GM21515 (cell line): Measurements from ENCODE around the gene COL6A2.
"Not testable (repeated sequence)": the region's sequence is repeated elsewhere in the genome, so short reads cannot be mapped to it uniquely, and the experiment has no call there.

Experiments used
- ATAC-seq: cut with Tn5 transposase; IDR thresholded peaks from one replicate; pipeline ENCODE4 v1.9.1; 2021; ENCODE audit not compliant: unreplicated experiment

The COL6A2 gene

DNA sequence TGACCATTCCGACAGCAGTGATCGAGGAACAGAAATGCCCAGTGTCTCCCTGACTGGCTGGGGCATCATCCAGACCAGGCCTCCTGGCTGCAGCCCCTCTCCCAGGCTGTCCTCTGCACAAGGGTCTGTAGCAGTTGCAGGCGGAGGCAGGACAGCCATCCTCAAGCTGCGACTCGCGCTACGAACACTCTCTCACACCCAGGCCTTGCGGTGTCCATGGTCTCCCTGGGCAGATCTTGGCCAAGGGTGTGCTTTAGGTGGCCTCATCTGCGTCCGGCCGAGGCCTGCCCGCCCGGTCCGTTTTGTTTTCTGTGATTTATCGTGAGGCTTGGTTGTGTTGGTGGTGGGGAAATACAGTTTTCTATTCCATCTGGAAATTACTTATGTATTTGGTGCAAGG is 41.8 kb downstream of the COL6A2 start:
- ATAC-seq, result no peak

DNA sequence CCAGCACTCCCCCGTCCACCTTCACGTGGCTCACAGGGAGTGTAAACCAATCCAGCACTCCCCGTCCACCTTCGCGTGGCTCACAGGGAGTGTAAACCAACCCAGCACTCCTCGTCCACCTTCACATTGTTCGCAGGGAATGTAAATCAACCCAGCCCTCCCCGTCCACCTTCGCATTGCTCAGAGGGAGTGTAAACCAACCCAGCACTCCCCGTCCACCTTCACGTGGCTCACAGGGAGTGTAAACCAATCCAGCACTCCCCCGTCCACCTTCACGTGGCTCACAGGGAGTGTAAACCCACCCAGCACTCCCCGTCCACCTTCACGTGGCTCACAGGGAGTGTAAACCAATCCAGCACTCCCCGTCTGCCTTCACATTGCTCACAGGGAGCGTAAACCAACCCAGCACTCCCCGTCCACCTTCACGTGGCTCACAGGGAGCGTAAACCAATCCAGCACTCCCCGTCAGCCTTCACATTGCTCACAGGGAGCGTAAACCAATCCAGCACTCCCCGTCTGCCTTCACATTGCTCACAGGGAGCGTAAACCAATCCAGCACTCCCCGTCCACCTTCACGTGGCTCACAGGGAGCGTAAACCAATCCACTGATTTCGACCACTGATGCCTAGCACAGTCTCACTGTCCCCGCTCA is 42.6 kb downstream of the COL6A2 start:
- ATAC-seq, result not testable (repeated sequence)

DNA sequence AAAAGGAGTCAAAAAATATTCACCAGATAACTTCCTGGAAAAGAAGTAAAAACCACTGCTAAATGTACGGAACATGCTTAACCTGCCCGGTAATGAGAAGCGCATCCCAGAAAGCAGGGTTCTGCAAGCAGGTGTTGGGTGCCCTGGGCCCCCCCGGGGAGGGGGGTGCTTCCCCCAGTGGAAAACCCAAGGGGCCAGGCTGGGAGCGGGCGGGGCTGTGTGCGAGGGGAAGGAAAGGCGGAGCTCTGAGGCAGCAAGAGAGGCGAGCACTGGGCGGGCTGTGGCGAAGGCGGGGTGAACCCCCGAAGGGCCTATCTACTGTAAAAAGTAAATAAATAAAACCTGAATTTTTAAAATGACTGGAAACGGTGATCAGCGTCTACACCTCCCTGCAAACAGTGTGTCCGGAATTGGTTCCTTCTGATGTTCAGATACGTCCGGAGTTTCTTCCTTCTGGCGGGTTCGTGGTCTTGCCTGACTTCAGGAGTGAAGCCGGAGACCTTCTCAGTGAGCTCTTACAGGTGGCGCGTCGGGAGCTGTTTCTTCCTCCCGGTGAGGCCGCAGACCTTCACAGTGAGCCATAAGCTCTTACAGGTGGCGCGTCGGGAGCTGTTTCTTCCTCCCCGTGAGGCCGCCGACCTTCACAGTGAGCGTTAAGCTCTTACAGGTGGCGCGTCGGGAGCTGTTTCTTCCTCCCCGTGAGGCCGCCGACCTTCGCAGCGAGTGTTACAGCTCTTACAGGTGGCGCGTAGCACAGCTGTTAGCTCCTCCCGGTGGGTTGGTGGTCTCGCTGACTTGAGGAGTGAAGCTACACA is 44.1 kb downstream of the COL6A2 start:
- ATAC-seq, result no peak

DNA sequence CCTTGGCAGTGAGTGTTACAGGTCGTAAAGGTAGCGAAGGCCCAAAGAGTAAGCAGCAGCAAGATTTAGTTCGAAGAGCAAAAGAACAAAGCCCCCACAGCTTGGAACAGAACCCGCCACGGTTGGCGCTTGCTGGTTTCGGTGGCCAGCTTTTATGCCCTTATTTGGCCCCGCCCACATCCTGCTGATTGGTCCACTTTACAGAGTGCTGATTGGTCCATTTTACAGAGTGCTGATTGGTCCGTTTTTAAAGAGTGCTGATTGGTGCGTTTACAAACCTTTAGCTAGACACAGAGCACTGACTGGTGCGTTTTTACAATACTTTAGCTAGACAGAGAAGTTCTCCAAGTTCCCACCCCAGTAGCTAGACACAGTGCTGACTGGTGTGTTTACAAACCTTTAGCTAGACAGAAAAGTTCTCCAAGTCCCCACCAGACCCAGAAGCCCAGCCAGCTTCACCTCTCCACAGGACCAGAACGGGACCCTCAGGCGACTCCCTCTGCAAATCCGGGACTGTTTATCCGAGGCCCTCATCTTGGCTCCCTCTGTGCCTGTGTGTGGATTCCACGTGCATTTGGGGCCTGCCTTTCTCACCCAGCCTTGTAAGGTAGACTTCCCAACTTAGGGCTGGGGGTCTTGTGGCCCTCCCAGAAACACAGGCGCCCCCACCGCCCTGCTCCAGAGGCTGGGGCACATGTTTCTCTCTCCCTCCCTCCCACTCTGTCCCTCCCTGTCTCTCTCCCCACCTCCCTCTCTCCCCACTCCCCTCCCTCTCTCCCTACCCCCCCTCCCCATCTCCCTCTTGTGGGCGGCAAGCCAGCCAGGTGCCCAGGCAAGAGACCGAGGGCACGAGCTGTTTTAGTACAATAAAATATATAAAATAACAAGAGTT is 44.9 kb downstream of the COL6A2 start:
- no peak for ATAC-seq

DNA sequence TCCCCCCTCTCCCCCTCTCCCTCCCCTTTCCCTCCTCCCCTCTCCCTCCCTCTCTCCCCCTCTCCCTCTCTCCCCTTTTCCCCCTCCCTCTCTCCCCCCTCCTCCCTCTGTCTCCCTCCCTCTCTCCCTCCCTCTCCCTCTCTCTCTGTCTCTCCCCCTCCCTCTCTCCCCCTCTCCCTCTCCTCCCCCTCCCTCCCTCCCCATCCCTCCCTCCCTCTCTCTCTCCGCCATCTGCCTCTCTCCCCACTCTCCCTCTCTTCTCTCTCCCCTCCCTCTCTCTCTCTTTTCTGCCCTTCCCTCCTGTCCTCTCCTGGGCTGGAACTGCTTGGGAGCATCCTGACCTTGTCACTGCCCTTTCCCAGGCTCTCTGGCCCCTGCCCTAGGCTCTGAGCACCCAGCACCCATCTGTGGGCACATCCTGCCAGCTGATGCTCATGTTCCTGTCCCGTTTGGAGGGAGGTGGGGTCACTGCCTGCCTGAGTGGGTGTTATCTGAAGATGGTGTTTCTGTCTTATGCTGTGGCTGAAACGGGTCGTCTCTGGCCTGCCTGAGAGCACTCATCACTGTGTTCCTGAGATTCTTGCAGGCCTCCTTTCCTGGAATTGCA is 46.7 kb downstream of the COL6A2 start:
- ATAC-seq, result no peak

DNA sequence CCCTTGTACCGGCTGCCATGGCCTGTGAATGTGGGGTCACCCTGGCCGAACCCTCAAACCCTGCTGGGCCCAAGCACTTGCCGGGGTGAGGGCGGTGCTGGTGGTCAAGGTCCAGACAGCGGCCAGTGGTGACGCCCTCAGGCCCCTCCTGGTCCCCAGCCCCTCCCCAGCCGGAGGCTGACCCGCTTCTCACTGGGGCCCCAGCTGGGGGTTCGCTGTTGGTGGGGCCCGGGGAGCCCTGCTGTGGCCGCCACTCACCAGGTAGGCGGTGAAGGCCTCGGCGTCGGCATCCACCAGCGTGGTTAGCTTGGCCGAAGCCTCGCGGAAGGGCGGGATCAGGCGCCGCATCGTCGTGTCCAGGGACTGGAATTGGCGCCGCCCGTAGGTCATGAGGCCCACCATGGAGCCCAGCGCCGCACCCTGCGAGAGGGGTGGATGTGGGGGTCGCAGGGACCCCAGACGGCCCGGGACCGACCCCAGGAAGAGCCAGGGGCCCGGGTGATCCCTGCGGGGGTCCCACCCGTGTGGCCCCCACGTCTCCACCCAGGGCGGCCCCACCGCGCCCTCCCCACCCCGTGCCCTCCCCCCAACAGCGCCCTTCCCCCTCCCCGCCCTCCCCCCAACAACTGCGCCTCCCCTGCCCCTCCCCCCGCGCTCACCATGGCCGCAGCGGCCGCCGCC is 47.4 kb downstream of the COL6A2 start:
- ATAC-seq, result no peak

DNA sequence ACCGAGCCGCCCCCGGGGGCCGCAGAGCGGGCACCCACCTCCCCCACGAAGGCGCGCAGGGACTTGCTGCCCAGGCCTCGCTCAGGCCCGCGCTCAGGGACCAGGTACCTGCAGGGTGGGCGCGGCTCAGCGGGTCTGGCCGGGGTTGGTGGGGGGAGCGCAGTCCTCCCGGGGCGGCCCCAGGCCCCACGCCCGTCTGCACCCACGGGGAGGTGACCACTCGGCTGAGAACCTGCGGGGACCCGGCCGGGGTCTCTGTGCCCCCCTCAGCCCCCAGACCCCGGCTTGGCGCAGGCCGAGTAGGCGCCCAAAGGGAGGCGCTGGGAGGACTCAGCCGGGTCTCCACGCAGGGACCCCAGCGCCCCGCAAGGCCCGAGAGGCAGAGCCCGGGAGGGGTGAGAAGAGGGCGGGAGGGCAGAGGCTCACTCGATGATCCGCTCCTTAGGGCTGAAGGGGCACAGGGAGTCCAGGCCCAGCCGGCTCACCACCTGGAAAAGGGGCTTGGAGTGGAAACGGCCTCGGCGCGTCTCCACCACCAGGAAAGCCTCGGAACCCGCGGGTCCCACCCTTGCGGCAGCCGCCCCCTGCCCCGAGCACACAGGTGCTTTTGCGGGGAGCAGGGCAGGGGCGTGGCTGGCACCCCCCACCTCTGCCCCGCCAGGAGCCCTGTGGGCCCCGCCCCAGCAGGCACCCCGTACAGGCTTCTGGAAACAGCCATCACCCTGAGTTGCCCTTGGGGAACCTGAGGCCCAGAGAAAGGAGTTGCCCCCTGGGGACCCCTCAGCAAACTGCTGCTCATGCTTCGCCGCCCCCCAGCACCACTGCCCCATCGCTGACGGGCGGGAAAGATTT is 48.2 kb downstream of the COL6A2 start:
- ATAC-seq, result no peak

DNA sequence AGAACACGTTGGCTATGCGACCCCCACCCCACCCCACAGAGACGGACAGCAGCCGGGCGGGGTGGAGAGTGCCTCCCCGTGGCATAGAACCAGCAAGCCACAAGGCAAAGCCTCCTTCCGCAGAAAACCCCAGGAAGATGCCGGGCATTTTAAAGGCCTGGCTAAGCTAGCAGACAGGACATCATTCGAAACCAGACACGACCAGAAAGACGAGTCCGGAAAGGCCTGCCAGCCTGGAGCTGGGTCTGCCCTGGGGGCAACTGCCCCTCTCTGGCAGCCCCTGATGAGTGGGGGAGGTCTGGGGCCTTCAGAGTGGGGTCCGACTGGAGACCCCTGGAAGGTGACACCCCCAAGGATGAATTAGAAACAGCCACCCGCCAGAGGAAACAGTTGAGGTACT is 48.9 kb downstream of the COL6A2 start:
- ATAC-seq, result no peak

DNA sequence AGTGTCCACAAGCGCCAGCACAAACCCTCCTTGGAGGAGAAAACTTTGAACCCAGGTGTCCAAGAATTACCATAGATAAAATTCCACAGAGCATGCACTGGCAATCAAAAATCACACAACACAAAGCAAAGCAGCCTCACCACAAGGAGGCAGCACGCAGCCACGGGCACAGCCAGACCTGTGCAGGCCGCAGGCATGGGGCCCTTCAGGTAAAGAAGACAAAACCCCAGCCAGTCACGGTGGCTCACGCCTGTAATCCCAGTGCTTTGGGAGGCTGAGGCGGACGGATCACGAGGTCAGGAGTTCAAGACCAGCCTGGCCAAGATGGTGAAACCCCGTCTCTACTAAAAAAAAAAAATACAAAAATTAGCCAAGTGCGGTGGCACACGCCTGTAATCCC is 49.5 kb downstream of the COL6A2 start:
- not testable (repeated sequence) for ATAC-seq

DNA sequence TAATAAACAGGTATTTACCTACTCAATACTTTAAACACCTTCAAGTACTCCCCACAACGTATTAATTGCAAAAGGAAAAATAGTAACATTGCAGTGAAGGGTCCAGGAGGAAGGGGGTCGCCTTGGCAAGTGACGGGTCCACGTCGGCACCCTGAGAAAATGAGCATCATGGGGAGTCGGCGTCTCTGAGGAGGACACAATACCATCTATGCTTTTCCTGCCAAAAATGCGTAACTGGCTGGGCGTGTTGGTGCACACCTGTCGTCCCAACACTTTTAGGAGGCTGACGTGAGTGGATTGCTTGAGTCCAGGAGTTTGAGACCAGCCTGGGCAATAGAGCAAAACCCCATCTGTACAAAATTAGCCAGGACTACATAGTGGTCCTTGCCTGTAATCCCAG is 50.2 kb downstream of the COL6A2 start:
- ATAC-seq, result no peak

DNA sequence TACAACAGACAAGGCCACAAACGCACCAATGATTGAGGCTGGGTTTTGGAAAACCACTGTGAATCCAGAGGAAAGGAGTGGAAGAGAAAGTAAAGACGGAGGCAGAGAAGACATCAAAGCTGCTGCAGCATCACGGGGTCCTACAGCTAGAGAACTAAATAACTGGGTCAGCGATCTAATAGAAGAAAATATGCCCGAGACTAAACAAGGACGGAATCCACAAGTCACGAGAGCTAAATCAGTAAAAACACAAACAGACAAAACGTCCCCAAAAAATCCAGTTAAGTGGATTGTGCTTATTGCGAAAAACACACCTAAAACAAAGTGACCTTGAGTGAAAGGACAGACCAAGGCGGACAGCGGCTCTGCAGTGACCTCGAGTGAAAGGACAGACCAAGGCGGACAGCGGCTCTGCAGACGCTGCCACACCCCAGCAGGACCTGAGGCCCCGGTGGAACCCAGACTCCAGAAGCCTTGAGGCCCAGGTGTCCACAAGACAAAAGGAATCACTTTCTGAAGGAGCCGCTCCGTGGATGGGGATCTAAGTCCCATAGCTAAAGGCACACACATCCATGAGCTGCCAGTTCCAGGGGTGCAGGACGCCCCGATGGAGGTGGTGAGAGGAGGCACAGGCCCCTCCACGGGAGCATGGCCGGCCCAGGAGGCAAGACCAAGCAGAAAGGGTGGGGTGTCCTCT is 51.4 kb downstream of the COL6A2 start:
- ATAC-seq, result no peak

DNA sequence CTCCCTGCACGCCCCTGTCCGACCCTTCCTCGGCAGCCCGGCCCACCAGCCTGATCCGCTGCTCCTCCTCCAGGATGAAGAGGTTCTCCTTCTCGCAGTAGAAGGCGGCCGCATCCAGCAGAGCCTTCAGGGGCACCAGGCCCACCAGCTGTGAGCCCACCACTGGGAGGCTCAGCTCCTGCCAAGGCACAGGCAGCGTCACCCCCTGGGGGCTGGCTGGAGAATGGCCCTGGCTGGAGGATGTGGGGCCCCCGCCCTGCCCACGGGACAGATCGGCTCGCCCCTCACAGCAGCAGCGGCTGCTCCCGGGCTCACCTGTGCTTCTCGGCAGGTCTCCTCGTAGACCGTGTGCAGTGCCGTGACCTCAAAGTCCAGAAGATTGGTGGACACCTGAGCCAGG is 52.2 kb downstream of the COL6A2 start:
- ATAC-seq, result no peak

DNA sequence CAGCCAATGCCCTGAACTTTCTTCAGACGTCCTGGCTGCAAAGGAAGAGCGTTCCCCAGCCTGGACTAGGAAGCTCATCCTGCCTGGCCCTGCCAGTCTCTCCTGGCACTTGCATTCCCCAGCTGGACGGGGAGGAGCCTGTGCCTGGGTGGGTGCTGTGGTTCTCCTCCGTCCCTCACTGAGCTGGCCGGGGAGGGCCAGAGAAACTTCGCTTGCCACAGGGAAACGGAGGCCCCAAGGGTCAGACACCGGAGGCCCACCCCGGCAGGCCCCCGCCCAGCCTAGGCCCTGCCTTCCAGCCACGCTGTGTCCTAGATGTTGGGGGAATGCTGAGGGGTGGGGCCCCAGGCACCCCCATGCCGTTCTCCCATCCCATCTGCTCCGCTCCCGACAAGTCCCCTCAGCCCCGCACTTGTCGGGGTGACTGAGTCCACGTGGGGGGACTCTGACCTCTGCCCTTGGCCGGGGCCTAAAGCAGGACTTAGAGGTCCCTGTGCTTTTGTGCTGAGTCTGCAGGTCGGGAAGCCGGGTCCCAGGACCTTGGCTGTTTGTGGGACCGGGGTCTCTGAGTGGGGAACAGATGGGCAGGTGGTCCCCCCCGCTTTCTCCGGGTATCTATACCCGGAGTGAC is 52.7 kb downstream of the COL6A2 start:
- no peak for ATAC-seq

DNA sequence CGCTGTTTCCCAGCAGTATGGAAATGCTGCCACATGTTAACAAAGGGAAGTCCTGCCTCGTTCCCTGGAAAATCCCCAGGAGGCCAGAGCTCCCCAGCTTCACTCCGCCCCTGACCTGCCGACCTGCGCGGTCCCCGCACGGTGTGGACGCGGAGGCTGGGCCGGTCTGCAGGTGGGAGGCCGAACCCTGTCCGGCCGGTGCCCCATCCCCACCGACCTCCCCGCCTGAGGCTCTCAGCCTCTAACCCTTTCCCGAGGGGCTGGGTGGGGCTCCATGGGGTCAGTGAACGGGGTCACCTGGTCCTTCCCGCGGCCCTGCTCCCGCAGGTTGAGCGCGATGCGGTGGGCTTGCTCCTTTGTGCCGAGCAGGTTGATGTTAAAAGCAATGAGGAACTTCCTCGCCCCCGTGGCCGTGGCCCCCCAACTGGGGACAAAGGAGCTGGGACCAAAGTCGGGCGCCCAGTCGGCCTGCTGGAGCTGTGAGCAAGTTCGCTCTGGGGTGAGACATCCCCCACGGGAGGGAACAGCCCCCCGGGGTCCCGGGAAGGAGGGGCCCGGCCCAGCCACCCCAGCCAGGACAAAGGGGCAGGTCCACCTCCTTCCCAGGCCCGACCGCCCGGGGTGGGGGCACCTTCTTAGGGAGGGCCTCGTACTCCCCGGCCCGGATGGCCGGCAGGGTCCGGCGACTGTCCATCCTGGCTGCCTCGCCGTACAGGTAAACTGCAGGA is 53.5 kb downstream of the COL6A2 start:
- ATAC-seq, result no peak

DNA sequence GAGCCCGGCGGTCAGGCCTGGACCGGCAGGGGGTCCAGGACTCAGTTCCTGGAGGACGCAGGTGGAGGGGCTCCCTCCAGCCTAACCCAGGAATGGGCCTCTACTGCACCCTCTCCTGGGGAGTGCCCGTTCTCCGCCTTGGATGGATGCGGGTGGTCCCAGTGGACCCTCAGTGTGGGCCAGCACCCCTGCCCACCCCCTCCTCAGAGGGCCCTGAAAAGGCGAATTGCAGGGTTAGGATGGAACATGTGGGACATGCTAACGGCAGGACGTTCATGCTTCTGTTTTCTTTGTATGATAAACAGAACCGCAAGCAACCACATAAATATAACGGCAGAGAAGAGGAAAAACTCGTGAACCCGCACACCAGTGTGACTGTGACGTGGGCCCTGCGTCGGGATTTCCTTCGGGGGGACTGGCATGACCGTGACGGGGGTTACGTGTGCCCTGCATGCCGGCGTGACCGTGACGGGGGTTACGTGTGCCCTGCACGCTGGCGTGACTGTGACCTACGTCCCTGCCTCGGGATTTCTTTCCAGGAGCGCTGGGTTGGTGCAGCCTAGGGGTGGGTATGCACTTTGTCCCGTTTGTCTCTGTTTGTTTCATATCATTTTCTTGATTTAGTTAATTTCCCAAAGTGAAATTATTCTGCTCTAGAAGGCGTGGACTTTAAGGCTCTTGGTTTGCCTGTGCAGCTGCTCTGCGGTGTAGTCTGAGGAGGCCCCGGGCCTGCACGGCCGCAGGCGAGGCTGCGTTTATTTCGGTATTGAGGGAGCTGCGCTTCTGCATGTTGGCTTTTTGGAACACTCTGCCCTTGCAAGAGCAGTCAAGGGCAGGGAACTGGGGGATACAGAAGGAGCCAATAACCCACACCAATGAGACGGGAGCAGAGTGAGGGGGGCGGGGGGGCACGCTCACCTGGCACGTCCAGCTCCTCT is 54.3 kb downstream of the COL6A2 start:
- no peak for ATAC-seq

DNA sequence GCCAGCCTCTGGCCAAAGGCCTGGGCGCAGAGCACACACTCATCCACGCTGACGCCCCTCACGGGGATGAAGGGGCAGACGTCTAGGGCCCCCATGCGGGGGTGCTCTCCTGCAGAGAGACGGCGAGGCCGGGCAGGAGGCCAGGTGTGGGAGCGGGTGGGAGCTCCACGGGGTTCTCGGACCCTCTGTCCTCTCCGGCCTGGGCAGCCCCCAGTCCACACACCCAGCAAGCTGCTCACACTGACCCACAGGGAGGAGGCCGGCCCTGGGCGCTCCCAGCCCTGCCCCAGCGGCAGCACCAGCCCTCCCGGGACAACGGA is 55.0 kb downstream of the COL6A2 start:
- ATAC-seq, result no peak
